Loucy (cell line): ENCODE data around the gene TCF7.

Experiments used
- H2AFZ ChIP-seq: fragments of 200-600 bp; sonication (generic); 2 replicates; pipeline ENCODE4 v1.6.0; 2016; ENCODE audit warnings: antibody characterized with exemption, mild to moderate bottlenecking, low read length, moderate library complexity
- H3F3A ChIP-seq: fragments of 200-600 bp; 2 replicates; pipeline ENCODE4 v1.6.0; 2016; ENCODE audit warnings: antibody characterized with exemption, low read depth, mild to moderate bottlenecking
- H3K27me3 ChIP-seq: fragments of 200-600 bp; sonication (generic); 2 replicates; pipeline ENCODE4 v1.6.1; 2014; ENCODE audit warnings: low read length, mild to moderate bottlenecking; ENCODE audit not compliant: insufficient read depth, poor library complexity, severe bottlenecking
- H3K36me3 ChIP-seq: fragments of 200-600 bp; sonication (generic); 2 replicates; pipeline ENCODE4 v1.6.1; 2016; ENCODE audit warnings: low read length; ENCODE audit not compliant: insufficient read depth
- H3K4me1 ChIP-seq: fragments of 200-600 bp; sonication (generic); 2 replicates; pipeline ENCODE4 v1.5.1; 2014; ENCODE audit warnings: low read length, mild to moderate bottlenecking; ENCODE audit not compliant: insufficient read depth, poor library complexity, severe bottlenecking
- H3K4me2 ChIP-seq: fragments of 200-600 bp; sonication (generic); 2 replicates; pipeline ENCODE4 v1.6.0; 2014; ENCODE audit warnings: antibody characterized with exemption, low read length, low read depth, mild to moderate bottlenecking; ENCODE audit not compliant: poor library complexity, severe bottlenecking
- H3K4me3 ChIP-seq: fragments of 200-600 bp; sonication (generic); 2 replicates; pipeline ENCODE4 v1.5.1; 2014; ENCODE audit warnings: low read length, mild to moderate bottlenecking, mixed read lengths; ENCODE audit not compliant: poor library complexity, severe bottlenecking
- H3K79me2 ChIP-seq: fragments of 200-600 bp; sonication (generic); 2 replicates; pipeline ENCODE4 v1.6.1; 2014; ENCODE audit warnings: low read length; ENCODE audit not compliant: insufficient read depth
- H3K9ac ChIP-seq: fragments of 200-600 bp; sonication (generic); 2 replicates; pipeline ENCODE4 v1.6.0; 2014; ENCODE audit warnings: mild to moderate bottlenecking, low read depth, low read length, moderate library complexity; ENCODE audit not compliant: poor library complexity, severe bottlenecking
- H3K9me2 ChIP-seq: fragments of 200-600 bp; sonication (generic); replicated peaks from 2 replicates; pipeline ENCODE4 v1.6.1; 2016; ENCODE audit warnings: low read depth, low read length, mixed read lengths
- H3K9me3 ChIP-seq: fragments of 200-600 bp; sonication (generic); 2 replicates; pipeline ENCODE4 v1.6.1; 2014; ENCODE audit warnings: mild to moderate bottlenecking, antibody characterized with exemption, low read length, low read depth; ENCODE audit not compliant: insufficient read depth
- H4K20me1 ChIP-seq: fragments of 200-600 bp; sonication (generic); 2 replicates; pipeline ENCODE4 v1.6.0; 2014; ENCODE audit warnings: antibody characterized with exemption, low read length, mild to moderate bottlenecking; ENCODE audit not compliant: insufficient read depth, poor library complexity, severe bottlenecking
- CTCF ChIP-seq: fragments of 200-600 bp; sonication (generic); conservative IDR thresholded peaks from 2 replicates; pipeline ENCODE4 v1.5.1; 2014; ENCODE audit warnings: mild to moderate bottlenecking, antibody characterized with exemption, low read length
- EZH2phosphoT487 ChIP-seq: fragments of 200-600 bp; IDR thresholded peaks from 2 replicates; pipeline ENCODE4 v1.6.1; 2018; ENCODE audit warnings: antibody characterized with exemption, mild to moderate bottlenecking, moderate library complexity, borderline replicate concordance

The TCF7 gene

GRCh38 chr5:134128648-134128995, 14.1 kb downstream of the TCF7 start:
- Histone ChIP-seq H3K4me3 (no peak overlapping the region), H3K4me2 (no peak overlapping the region), H3K9ac (no peak overlapping the region), H4K20me1 (no peaks in the 10 kb centered on the region), H3K79me2 (no peaks in the 10 kb centered on the region), H2AFZ (no peak overlapping the region), H3K27me3 (no peaks in the 10 kb centered on the region), H3K36me3 (no peaks in the 10 kb centered on the region), H3F3A (no peaks in the 10 kb centered on the region), H3K9me2 (no peaks in the 10 kb centered on the region), H3K9me3 (no peaks in the 10 kb centered on the region), H3K4me1 (peaks cover 12% of the 10 kb centered on the region)
- no peak for TF ChIP-seq EZH2phosphoT487
- TF ChIP-seq CTCF = no peak

GRCh38 chr5:134129411-134130238, 15.1 kb downstream of the TCF7 start:
- H3K27me3 ChIP-seq = no peaks in the 10 kb centered on the region
- no peaks in the 10 kb centered on the region for H3F3A ChIP-seq
- no peak overlapping the region for H3K9ac ChIP-seq
- H4K20me1 ChIP-seq = no peaks in the 10 kb centered on the region
- no peaks in the 10 kb centered on the region for H3K36me3 ChIP-seq
- TF ChIP-seq CTCF = no peak
- no peak for TF ChIP-seq EZH2phosphoT487
- no peak overlapping the region for H3K4me3 ChIP-seq
- H3K4me2 ChIP-seq = no peak overlapping the region
- H3K9me3 ChIP-seq = no peaks in the 10 kb centered on the region
- no peak overlapping the region for H2AFZ ChIP-seq
- H3K79me2 ChIP-seq = no peaks in the 10 kb centered on the region
- peaks cover 11% of the 10 kb centered on the region for H3K4me1 ChIP-seq
- H3K9me2 ChIP-seq = no peaks in the 10 kb centered on the region

GRCh38 chr5:134130239-134130945, 15.9 kb downstream of the TCF7 start:
- H3K4me1 ChIP-seq = peaks cover 4% of the 10 kb centered on the region
- no peaks in the 10 kb centered on the region for H4K20me1 ChIP-seq
- H3K9me2 ChIP-seq = no peaks in the 10 kb centered on the region
- no peak for TF ChIP-seq CTCF
- no peak for TF ChIP-seq EZH2phosphoT487
- no peaks in the 10 kb centered on the region for H3K9me3 ChIP-seq
- no peaks in the 10 kb centered on the region for H3K36me3 ChIP-seq
- no peaks in the 10 kb centered on the region for H3K79me2 ChIP-seq
- no peak overlapping the region for H2AFZ ChIP-seq
- H3K4me3 ChIP-seq = no peak overlapping the region
- H3K4me2 ChIP-seq = no peak overlapping the region
- H3F3A ChIP-seq = no peaks in the 10 kb centered on the region
- H3K9ac ChIP-seq = no peak overlapping the region
- H3K27me3 ChIP-seq = no peaks in the 10 kb centered on the region
